AG20443 (cell line): ENCODE measurements around the gene ZNF839.
A peak's percentile ranks its signal among the peaks of the same experiment; 100 is the strongest.

Experiments used
- DNase-seq: peaks from one replicate; pipeline ENCODE4 v3.0.0; 2012; ENCODE audit warnings: low spot score, mixed read lengths

ZNF839 gene

GRCh38 chr14:102387086-102387485 is 67.5 kb downstream of the ZNF839 start:
- no peak for DNase-seq

- DNase-seq: no peak
Measured at GRCh38 chr14:102389246-102389645, 69.7 kb downstream of the ZNF839 start.

GRCh38 chr14:102390064-102390855 is 70.7 kb downstream of the ZNF839 start:
- peak; percentile 9 for DNase-seq
